NCI-H1417 treated with DMSO at 0.1 percent for 48 hours (cell line): Measurements from ENCODE around the gene AKT1S1.

Experiments
- DNase-seq: peaks from one replicate; lab custom pipeline; 2025; lab: John Stamatoyannopoulos, UW

The AKT1S1 gene

DNA sequence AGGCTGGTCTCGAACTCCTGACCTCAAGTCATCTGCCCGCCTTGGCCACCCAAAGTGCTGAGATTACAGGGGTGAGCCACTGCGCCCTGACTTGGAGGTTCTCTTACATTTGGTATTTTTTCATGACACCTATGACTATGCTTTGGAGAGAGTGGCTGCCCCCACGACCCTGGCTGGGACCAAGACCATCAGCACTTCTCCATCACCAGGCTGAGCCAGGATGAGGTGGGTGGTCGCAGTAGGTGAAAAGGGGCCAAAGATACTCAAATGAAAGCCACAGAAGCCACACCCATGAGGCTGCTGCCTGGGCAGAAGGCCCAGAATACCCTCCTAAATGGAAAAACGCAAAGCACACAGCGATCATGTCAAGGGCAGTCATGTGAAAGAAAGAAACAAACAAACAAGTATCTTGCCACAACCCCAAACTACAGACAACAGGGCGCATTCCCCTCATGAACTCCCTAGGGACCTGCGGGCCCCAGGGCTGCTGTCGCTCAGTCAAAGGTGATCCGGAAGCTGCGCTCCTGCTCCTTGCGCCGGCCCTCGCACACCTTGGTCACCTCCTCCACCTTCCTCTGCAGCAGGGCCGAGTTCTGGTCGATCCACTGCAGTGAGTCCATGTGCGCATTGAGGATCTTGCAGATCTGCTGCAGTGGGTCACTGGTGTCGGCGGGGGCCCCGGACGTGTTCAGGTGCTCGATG lies 30.7 kb upstream of the AKT1S1 start:
- no peak for DNase-seq

GRCh38 chr19:49906879-49907564 lies 29.9 kb upstream of the AKT1S1 start:
- DNase-seq = no peak

GRCh38 chr19:49904136-49904535 lies 27.0 kb upstream of the AKT1S1 start:
- no peak for DNase-seq

DNA sequence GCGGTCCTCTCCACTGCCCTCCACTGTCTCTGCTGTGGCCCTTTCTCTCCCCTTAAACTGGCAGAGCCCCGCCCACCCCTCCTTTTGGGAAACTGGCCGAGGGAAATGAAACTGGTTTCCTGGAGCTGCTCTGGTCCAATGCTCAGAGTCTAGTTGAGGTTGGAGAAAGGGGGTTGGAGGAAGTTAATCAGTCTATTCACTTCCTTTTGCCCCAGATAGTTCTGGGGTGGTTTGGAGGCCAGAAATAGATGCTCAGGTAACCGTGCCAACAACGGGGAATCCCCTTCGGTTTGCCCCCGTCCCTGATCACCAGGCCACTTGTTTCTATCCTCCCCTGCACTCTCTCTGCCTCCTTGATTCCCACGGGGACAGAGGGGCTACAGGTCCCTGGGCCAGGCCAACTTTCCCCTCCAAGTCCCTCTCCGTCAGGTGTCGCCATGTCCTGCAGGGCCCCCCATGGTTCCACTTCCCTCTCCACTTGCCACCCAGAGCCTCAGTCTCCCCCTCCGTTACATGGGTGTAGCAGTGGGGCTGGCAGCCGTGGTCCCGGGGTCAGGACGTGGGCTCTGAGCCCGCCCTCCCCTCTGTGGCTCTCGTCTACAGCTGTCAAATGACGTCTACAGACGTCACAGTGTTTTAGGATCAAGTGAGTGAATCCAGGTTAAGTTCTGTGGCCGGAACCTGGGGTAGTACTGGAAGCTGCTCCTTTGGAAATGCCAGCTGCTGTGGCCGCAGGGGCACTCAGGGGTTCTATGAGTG lies 19.9 kb upstream of the AKT1S1 start, which contains the start of gene IL4I1:
Gene IL4I1, minus strand, starts transcription at position 25 of the 759 bp plus-strand sequence. CDS start 727 bp downstream, outside the sequence.
- no peak for DNase-seq

DNA sequence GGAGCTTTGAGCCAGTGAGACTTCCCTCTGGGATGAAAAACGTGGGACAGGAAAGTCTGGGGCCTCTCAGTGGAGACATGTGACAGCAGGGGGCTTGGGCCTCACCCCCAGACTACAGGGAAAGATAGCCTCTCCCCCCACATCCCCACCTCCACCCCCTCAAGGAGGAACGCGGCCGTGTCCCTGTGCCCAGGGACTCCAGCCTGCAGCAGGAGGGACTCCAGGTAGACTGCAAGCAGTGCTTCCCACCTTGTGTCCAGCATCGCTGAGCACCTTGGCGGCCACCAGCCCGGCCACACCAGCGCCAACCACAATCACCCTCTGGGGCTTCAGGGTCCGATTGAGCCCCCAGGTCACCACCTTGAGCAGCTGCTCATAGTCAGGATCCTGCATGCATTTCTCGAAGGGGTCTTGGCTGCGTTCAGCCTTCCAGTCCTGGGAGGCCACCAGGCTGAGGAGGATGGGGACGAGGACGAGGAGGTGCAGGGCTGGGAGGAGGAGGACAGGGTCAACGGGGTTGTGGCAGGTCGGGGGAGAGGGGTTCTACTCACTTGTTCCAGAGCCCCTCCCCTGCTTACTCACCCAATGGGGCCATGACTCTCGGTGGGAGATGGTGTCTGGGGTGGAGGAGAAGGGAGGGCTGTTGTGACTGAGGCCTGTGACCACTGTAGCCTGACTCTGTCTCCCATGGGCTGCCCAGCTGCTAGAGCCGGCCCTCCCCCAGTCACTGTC lies 18.6 kb upstream of the AKT1S1 start:
- DNase-seq = no peak

DNA sequence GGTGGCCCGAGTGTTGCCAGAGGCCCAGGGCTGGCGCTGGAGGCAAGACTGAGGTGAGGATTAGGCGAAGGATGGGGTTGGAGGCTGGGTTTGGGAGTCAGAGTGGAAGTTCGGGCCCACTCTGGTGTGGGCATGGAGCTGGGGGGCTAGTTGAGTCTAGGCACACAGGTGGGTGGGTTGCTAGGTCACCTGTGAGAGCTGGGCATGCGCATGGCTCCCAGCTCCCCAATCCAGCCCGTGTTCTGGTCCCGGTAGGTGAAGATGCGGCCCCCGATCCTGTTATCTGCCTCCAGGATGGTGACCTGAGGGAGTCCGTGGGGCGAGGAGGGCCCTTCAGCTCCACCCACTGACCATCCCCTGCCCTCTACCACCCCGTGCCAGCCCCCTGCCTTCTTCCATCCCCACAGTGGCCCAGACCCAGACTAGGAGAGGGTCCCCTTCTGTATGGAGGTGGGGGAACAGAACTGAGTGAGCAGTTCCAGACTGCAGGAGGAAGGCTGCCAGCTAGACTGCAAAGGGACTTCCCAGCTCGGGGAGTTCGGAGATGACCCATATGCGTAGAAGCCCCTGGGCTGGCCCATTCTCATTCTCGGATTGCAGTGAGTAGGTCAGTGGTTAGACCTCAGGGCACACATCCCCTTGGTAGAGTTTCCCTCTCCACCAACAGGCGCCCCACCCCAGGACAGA lies 17.9 kb upstream of the AKT1S1 start:
- DNase-seq = no peak

DNA sequence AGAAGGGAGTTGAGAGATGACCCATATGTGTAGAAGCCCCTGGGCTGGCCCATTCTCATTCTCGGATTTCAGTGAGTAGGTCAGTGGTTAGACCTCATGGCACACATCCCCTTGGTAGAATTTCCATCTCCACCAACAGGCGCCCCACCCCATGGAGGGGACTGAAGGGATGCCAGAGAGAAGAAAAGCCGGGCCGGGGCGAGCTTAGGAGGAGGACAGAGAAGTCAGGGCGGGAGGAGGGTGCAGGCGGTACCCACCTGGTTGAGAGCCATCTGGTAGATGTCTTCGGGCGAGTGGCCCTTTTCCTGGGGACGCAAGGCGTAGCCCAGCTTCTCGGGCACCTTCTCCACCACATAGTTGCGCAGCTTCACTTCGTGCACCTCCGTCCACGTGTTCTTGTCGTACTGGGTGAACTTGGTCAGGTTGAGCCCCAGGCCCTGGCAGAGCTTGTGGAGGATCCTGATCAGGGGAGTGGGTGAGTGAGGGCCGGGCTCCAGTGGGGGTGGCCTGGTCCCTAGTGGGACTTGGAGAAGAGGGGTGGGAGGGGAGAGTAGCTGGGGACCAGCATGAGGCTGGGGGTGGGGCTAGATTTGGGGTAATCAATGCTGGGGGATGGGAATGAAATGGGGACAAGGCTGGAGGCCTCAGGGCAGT lies 17.0 kb upstream of the AKT1S1 start:
- DNase-seq = no peak

DNA sequence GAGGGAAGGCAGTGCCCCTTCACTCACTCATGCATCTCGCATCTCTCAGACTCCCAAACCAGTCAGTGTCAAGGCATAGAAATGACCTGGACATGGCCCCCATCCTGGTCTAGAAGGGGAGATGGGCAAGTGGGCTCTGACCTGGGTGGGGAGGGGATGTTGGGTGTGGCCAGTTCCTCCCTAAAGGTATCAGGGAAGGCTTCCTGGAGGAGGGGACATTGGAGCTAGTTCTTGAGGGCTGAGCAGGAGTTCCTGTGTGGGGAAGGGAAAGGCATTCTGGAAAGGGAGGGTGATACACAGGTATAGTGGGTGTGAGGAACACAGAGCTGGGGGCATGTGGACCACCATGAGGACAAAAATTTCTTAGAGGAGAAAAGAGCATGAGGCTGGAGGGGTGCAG lies 15.6 kb upstream of the AKT1S1 start:
- DNase-seq = no peak

- no peak for DNase-seq
These were observed 14.2 kb upstream of the AKT1S1 start for GRCh38 chr19:49891393-49891792.

- DNase-seq = no peak
These were observed 13.5 kb upstream of the AKT1S1 start for GRCh38 chr19:49890349-49891311.

- no peak for DNase-seq
These were observed 12.7 kb upstream of the AKT1S1 start for GRCh38 chr19:49889687-49890348.

DNA sequence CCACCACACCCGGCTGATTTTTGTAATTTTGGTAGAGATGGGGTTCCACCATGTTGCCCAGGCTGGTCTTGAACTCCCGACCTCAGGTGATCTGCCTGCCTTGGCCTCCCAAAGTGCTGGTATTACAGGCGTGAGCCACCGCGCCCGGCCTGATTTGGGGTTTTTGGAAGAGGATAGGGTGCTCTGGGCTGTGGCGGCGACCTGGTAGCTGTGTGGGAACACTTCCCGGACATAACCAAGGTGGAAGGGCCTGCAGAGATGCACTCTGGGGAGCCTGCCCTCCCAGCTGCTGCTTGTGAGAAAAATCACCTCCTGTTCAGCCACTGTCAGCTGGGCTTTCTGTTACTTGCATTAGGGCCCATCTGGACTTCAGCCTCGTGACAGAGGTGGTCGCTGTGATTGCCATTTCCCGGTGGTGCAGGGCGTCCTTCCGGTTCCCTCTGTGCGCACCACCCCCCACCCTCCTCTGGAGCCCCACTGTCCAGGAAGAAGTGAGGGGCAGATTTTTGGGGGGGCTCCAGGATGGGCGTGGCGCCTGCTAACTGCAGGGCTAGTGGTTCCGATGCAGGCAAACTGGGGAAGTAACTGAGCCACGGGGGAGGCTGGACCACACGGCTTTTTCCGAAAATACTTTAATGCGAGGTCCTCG lies 12.0 kb upstream of the AKT1S1 start:
- no peak for DNase-seq

GRCh38 chr19:49888510-49888824 lies 11.3 kb upstream of the AKT1S1 start:
- no peak for DNase-seq

GRCh38 chr19:49887665-49888509 lies 10.7 kb upstream of the AKT1S1 start:
- DNase-seq = no peak

- DNase-seq = no peak
These were observed 10.0 kb upstream of the AKT1S1 start for GRCh38 chr19:49887037-49887664.

DNA sequence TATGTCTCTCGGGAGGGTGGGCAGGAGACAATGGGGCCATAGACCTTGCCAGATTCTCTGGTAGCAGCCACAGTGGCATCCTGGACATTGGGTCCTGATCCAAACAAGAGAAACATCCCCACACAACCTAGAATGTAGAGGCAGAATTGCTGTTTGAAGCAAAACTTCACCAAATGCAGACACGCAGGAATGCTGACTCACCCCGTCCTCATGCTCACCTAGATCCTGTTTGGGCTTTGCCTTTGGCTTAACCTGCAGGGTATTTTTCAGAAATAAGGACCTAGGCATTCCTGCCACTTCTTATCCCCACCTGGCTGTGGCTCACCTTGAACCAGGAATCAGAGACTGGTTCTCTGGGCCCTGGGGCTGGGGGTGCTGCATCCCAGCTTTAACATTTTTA lies 7.6 kb upstream of the AKT1S1 start:
- DNase-seq = no peak

GRCh38 chr19:49884109-49884508 lies 7.0 kb upstream of the AKT1S1 start:
- DNase-seq = no peak

DNA sequence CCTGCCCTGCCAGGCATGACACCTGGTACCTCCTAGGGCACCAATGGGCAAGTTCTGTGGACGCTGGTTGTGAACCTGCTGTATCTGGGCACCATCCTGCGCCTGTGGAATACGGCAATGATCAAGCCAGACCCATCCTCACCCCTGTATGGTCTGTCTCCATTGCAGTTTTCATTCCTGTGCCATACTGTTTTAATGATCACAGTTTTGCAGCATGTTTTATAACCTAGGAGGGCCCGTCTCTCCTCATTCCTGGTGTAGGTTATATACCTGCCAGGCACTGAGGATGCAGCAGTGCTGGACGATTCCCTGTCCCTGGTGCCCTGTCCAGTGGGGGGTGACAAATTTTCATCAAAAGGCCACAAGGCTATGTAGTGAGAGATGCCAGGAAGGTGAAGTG lies 5.9 kb upstream of the AKT1S1 start:
- DNase-seq = no peak
